GM18870 (cell line): Measurements from ENCODE around the gene PRND.
"Not testable (repeated sequence)": the region's sequence is repeated elsewhere in the genome, so short reads cannot be mapped to it uniquely, and the experiment has no call there.

ENCODE experiments used
- ATAC-seq: cut with Tn5 transposase; IDR thresholded peaks from one replicate; pipeline ENCODE4 v1.9.1; 2021; ENCODE audit warnings: moderate library complexity; ENCODE audit not compliant: unreplicated experiment

PRND gene

GRCh38 chr20:4708036-4708435, 13.7 kb upstream of the PRND start:
- ATAC-seq = no peak

- ATAC-seq = no peak
Measured at GRCh38 chr20:4708856-4709255, 12.9 kb upstream of the PRND start.

- ATAC-seq = no peak
Measured at GRCh38 chr20:4709261-4710105, 12.2 kb upstream of the PRND start.

- no peak for ATAC-seq
Measured at GRCh38 chr20:4710106-4710475, 11.6 kb upstream of the PRND start.

GRCh38 chr20:4711511-4711910, 10.2 kb upstream of the PRND start:
- ATAC-seq = no peak

- no peak for ATAC-seq
Measured at GRCh38 chr20:4713401-4713800, 8.3 kb upstream of the PRND start.

- ATAC-seq = no peak
Measured at GRCh38 chr20:4714818-4715217, 6.9 kb upstream of the PRND start.

- no peak for ATAC-seq
Measured at GRCh38 chr20:4717816-4718570, 3.7 kb upstream of the PRND start.

GRCh38 chr20:4719190-4719589, 2.5 kb upstream of the PRND start:
- no peak for ATAC-seq

- ATAC-seq = peak; percentile 90
Measured at GRCh38 chr20:4720041-4720976, 1.4 kb upstream of the PRND start.

- no peak for ATAC-seq
Measured at GRCh38 chr20:4720977-4721349, 746 bp upstream of the PRND start.

GRCh38 chr20:4722571-4722970, 862 bp downstream of the PRND start:
- ATAC-seq = no peak

GRCh38 chr20:4722993-4723392, 1.3 kb downstream of the PRND start:
- no peak for ATAC-seq

- ATAC-seq = not testable (repeated sequence)
Measured at GRCh38 chr20:4723553-4723952, 1.8 kb downstream of the PRND start.

GRCh38 chr20:4724459-4725262, 3.0 kb downstream of the PRND start:
- ATAC-seq = no peak

GRCh38 chr20:4725263-4725550, 3.5 kb downstream of the PRND start:
- no peak for ATAC-seq

- ATAC-seq = no peak
Measured at GRCh38 chr20:4726710-4727397, 5.1 kb downstream of the PRND start.

GRCh38 chr20:4728120-4728760, 6.5 kb downstream of the PRND start:
- ATAC-seq = no peak

- ATAC-seq = no peak
Measured at GRCh38 chr20:4729265-4729664, 7.6 kb downstream of the PRND start.

- no peak for ATAC-seq
Measured at GRCh38 chr20:4730780-4731179, 9.1 kb downstream of the PRND start.
